Smooth muscle cell (in vitro differentiated cells): Measurements from ENCODE around the gene CITED4. TPM values are rescaled to one million over a fixed set of nuclear protein-coding genes. Genes with fewer than 3 reads are reported as not detected.

Experiments used
- DNase-seq: peaks from one replicate; lab custom pipeline; 2025; ENCODE audit not compliant: unreplicated experiment; lab: John Stamatoyannopoulos, UW
- H2AFZ ChIP-seq: fragments of 200-600 bp; sonication (generic); 2 replicates; pipeline ENCODE4 v1.6.0; 2016; ENCODE audit warnings: antibody characterized with exemption, low read depth, mild to moderate bottlenecking
- H3F3A ChIP-seq: fragments of 200-600 bp; sonication (generic); 2 replicates; pipeline ENCODE4 v1.6.0; 2017; ENCODE audit warnings: antibody characterized with exemption, low read depth
- H3K27ac ChIP-seq: fragments of 200-600 bp; sonication (generic); 2 replicates; pipeline ENCODE4 v1.5.1; 2016; ENCODE audit warnings: low read depth, mild to moderate bottlenecking
- H3K27me3 ChIP-seq: fragments of 200-600 bp; sonication (generic); 2 replicates; pipeline ENCODE4 v1.6.1; 2016; ENCODE audit warnings: low read depth, mild to moderate bottlenecking
- H3K36me3 ChIP-seq: fragments of 200-600 bp; sonication (generic); 2 replicates; pipeline ENCODE4 v1.5.1; 2016; ENCODE audit warnings: low read depth
- H3K4me1 ChIP-seq: fragments of 200-600 bp; sonication (generic); 2 replicates; pipeline ENCODE4 v1.5.1; 2016; ENCODE audit warnings: low read depth
- H3K4me2 ChIP-seq: fragments of 200-600 bp; sonication (generic); 2 replicates; pipeline ENCODE4 v1.6.0; 2016; ENCODE audit warnings: mild to moderate bottlenecking
- H3K4me3 ChIP-seq: fragments of 200-600 bp; sonication (generic); 2 replicates; pipeline ENCODE4 v1.5.1; 2016; ENCODE audit warnings: mild to moderate bottlenecking
- H3K79me2 ChIP-seq: fragments of 200-600 bp; sonication (generic); 2 replicates; pipeline ENCODE4 v1.6.0; 2016; ENCODE audit warnings: low read depth, mild to moderate bottlenecking
- H3K9ac ChIP-seq: fragments of 200-600 bp; sonication (generic); 2 replicates; pipeline ENCODE4 v1.6.0; 2016; ENCODE audit warnings: low read depth
- H3K9me3 ChIP-seq: fragments of 200-600 bp; sonication (generic); replicated peaks from 2 replicates; pipeline ENCODE4 v1.5.1; 2016; ENCODE audit warnings: low read depth
- H4K20me1 ChIP-seq: fragments of 200-600 bp; sonication (generic); 2 replicates; pipeline ENCODE4 v1.6.0; 2016; ENCODE audit warnings: low read depth
- CTCF ChIP-seq: fragments of 200-600 bp; sonication (generic); IDR thresholded peaks from 2 replicates; pipeline ENCODE4 v1.5.1; 2017; ENCODE audit warnings: borderline replicate concordance, mild to moderate bottlenecking, antibody characterized with exemption; ENCODE audit not compliant: insufficient read depth, poor library complexity, severe bottlenecking
- WGBS: methylation state at CpG from one replicate; pipeline ENCODE4 v1.1.7; 2016; ENCODE audit warnings: low lambda C conversion rate; 5-methylcytosine and 5-hydroxymethylcytosine counted together
- polyA plus RNA-seq: library from polyadenylated mRNA; unstranded; fragments of >200 nt; fragmentation: Nextera tagmentation; extraction: Ambion mirVana; gene quantifications from 2 replicates; pipeline ENCODE4 v1.2.1, GENCODE V29; 2016
- total RNA-seq: library from RNA; depleted of rRNA; stranded (reverse); fragments of >200 nt; gene quantifications from 2 replicates; pipeline ENCODE4 v1.2.3, GENCODE V29; 2014

Gene CITED4
- total and polyA plus RNA-seq, 2 experiments from 2014 or later: 5.5 to 10.7 TPM

GRCh38 chr1:40824591-40825434 is 37.4 kb downstream of the CITED4 start:
- Histone ChIP-seq H3K4me3 (no peak overlapping the region), H3K4me1 (peaks cover 17% of the 10 kb centered on the region), H3K9me3 (no peaks in the 10 kb centered on the region), H3K27ac (peak overlapping the region; percentile 4), H3K9ac (no peak overlapping the region), H3K79me2 (no peaks in the 10 kb centered on the region), H3K4me2 (peak overlapping the region; percentile 75), H2AFZ (no peak overlapping the region), H4K20me1 (no peaks in the 10 kb centered on the region), H3F3A (peaks cover 10% of the 10 kb centered on the region), H3K36me3 (no peaks in the 10 kb centered on the region), H3K27me3 (no peaks in the 10 kb centered on the region)
- 55% methylated on average over 18 of the region's 18 CpGs for WGBS
- TF ChIP-seq CTCF: no peak
- DNase-seq: no peak

GRCh38 chr1:40823983-40824382 is 38.2 kb downstream of the CITED4 start:
- H3K4me3 ChIP-seq: no peak overlapping the region
- no peaks in the 10 kb centered on the region for H4K20me1 ChIP-seq
- DNase-seq: no peak
- 97% methylated on average over 17 of the region's 17 CpGs for WGBS
- H3K27me3 ChIP-seq: no peaks in the 10 kb centered on the region
- H3K79me2 ChIP-seq: no peaks in the 10 kb centered on the region
- no peak for TF ChIP-seq CTCF
- no peak overlapping the region for H3K4me2 ChIP-seq
- no peaks in the 10 kb centered on the region for H3K9me3 ChIP-seq
- peaks cover 17% of the 10 kb centered on the region for H3K4me1 ChIP-seq
- no peak overlapping the region for H2AFZ ChIP-seq
- no peak overlapping the region for H3K9ac ChIP-seq
- no peaks in the 10 kb centered on the region for H3K36me3 ChIP-seq
- no peak overlapping the region for H3K27ac ChIP-seq
- H3F3A ChIP-seq: peaks cover 10% of the 10 kb centered on the region

GRCh38 chr1:40823345-40823744 is 38.8 kb downstream of the CITED4 start:
- Histone ChIP-seq H3K27ac (no peak overlapping the region), H3K36me3 (no peaks in the 10 kb centered on the region), H3K9me3 (no peaks in the 10 kb centered on the region), H3K27me3 (peaks cover under 1% of the 10 kb centered on the region), H3K4me2 (no peak overlapping the region), H4K20me1 (no peaks in the 10 kb centered on the region), H3K4me3 (no peak overlapping the region), H2AFZ (no peak overlapping the region), H3F3A (peaks cover 10% of the 10 kb centered on the region), H3K4me1 (peaks cover 17% of the 10 kb centered on the region), H3K9ac (no peak overlapping the region), H3K79me2 (no peaks in the 10 kb centered on the region)
- no peak for DNase-seq
- 93% methylated on average over 4 of the region's 4 CpGs for WGBS
- no peak for TF ChIP-seq CTCF

- H3K9ac ChIP-seq: no peak overlapping the region
- no peak for DNase-seq
- no peaks in the 10 kb centered on the region for H3K79me2 ChIP-seq
- H3K4me1 ChIP-seq: peaks cover 22% of the 10 kb centered on the region
- TF ChIP-seq CTCF: no peak
- H3K4me3 ChIP-seq: no peak overlapping the region
- 98% methylated on average over 12 of the region's 12 CpGs for WGBS
- H3K27me3 ChIP-seq: peaks cover 5% of the 10 kb centered on the region
- H3K9me3 ChIP-seq: no peaks in the 10 kb centered on the region
- no peaks in the 10 kb centered on the region for H3K36me3 ChIP-seq
- H2AFZ ChIP-seq: no peak overlapping the region
- peaks cover 10% of the 10 kb centered on the region for H3F3A ChIP-seq
- H3K4me2 ChIP-seq: no peak overlapping the region
- no peak overlapping the region for H3K27ac ChIP-seq
- H4K20me1 ChIP-seq: no peaks in the 10 kb centered on the region
These were observed 39.3 kb downstream of the CITED4 start for GRCh38 chr1:40822890-40823289.
